Measurements from ENCODE around the gene DDX52.
"Not testable (repeated sequence)": the region's sequence is repeated elsewhere in the genome, so short reads cannot be mapped to it uniquely, and the experiment has no call there.

The DDX52 gene

GRCh38 chr17:37650419-37651003, 7.3 kb upstream of the DDX52 start:
- DNase-seq (ENCODE audit: low spot score), result no peak

GRCh38 chr17:37648555-37648954, 5.3 kb upstream of the DDX52 start:
- DNase-seq (ENCODE audit: low spot score), result no peak

- DNase-seq (ENCODE audit: low spot score), result no peak
Observed at GRCh38 chr17:37647856-37648255, 4.6 kb upstream of the DDX52 start.

GRCh38 chr17:37643869-37644268, 623 bp upstream of the DDX52 start:
- peak; percentile 58 for DNase-seq (ENCODE audit: low spot score)

GRCh38 chr17:37642681-37643080, 565 bp downstream of the DDX52 start:
- DNase-seq (ENCODE audit: low spot score), result peak; percentile 23

- no peak for DNase-seq (ENCODE audit: low spot score)
Observed at GRCh38 chr17:37640015-37640414, 3.2 kb downstream of the DDX52 start.

- no peak for DNase-seq (ENCODE audit: low spot score)
Observed at GRCh38 chr17:37637956-37638355, 5.3 kb downstream of the DDX52 start.

GRCh38 chr17:37616430-37616829, 26.8 kb downstream of the DDX52 start:
- DNase-seq (ENCODE audit: low spot score), result not testable (repeated sequence)

- DNase-seq (ENCODE audit: low spot score), result no peak
Observed at GRCh38 chr17:37614823-37615222, 28.4 kb downstream of the DDX52 start.

- DNase-seq (ENCODE audit: low spot score), result no peak
Observed at GRCh38 chr17:37614391-37614790, 28.9 kb downstream of the DDX52 start.

- DNase-seq (ENCODE audit: low spot score), result no peak
Observed at GRCh38 chr17:37610971-37611370, 32.3 kb downstream of the DDX52 start.

GRCh38 chr17:37610041-37610420, 33.2 kb downstream of the DDX52 start:
- DNase-seq (ENCODE audit: low spot score), result not testable (repeated sequence)

GRCh38 chr17:37609170-37610040, 33.8 kb downstream of the DDX52 start, which contains the start of gene SYNRG:
Gene SYNRG (minus strand): TSS chr17:37609418. CDS start chr17:37609355, 63 bp downstream.
- DNase-seq (ENCODE audit: low spot score), result peak; percentile 97

- DNase-seq (ENCODE audit: low spot score), result peak; percentile 4
Observed at GRCh38 chr17:37608351-37609169, 34.7 kb downstream of the DDX52 start.

- DNase-seq (ENCODE audit: low spot score), result peak; percentile 4
Observed at GRCh38 chr17:37607637-37608331, 35.5 kb downstream of the DDX52 start.

GRCh38 chr17:37605813-37606505, 37.3 kb downstream of the DDX52 start:
- peak; percentile 2 for DNase-seq (ENCODE audit: low spot score)

GRCh38 chr17:37605081-37605480, 38.2 kb downstream of the DDX52 start:
- no peak for DNase-seq (ENCODE audit: low spot score)

GRCh38 chr17:37604556-37604955, 38.7 kb downstream of the DDX52 start:
- DNase-seq (ENCODE audit: low spot score), result no peak

GRCh38 chr17:37598145-37598544, 45.1 kb downstream of the DDX52 start:
- no peak for DNase-seq (ENCODE audit: low spot score)

GRCh38 chr17:37592291-37592690, 51.0 kb downstream of the DDX52 start:
- no peak for DNase-seq (ENCODE audit: low spot score)

GRCh38 chr17:37585066-37585465, 58.2 kb downstream of the DDX52 start:
- no peak for DNase-seq (ENCODE audit: low spot score)
